ENCODE data around the gene CALHM6.

GRCh38 chr6:116430860-116431259 is 30.3 kb upstream of the CALHM6 start:
- no peak for TF ChIP-seq CTCF (IDR thresholded peaks at IDR 0.05)
- no peak for TF ChIP-seq POLR2A (IDR thresholded peaks at IDR 0.05; ENCODE audit: low read depth)
- TF ChIP-seq POLR2AphosphoS5 (IDR thresholded peaks at IDR 0.05): no peak
